HEK293 (cell line): ENCODE results near the gene EIF4B.

Experiments used
- AEBP2 ChIP-seq: fragments of 450-650 bp; formaldehyde crosslinking; IDR thresholded peaks from 2 replicates; pipeline ENCODE4 v1.5.1; 2016; ENCODE audit warnings: missing biosample characterization, missing genetic modification characterization, borderline replicate concordance
- PRDM1 ChIP-seq: fragments of 450-650 bp; formaldehyde crosslinking; IDR thresholded peaks from 2 replicates; pipeline ENCODE4; 2016; ENCODE audit warnings: missing biosample characterization, missing genetic modification characterization
- SETDB1 ChIP-seq: IDR thresholded peaks from one replicate; pipeline ENCODE4 v1.6.1; 2017; ENCODE audit warnings: mild to moderate bottlenecking, low read length, moderate library complexity, mixed read lengths; ENCODE audit not compliant: insufficient read length
- ZNF335 ChIP-seq: fragments of 450-650 bp; formaldehyde crosslinking; conservative IDR thresholded peaks from 2 replicates; pipeline ENCODE4 v1.5.1; 2016; ENCODE audit warnings: missing biosample characterization, missing genetic modification characterization
- ZNF830 ChIP-seq: fragments of 450-650 bp; IDR thresholded peaks from 2 replicates; pipeline ENCODE4 v1.5.0; 2018; ENCODE audit warnings: missing biosample characterization, missing genetic modification characterization, low read depth, mild to moderate bottlenecking, moderate library complexity
- TF ChIP-seq, protein P1 (sequence below): fragments of 450-650 bp; formaldehyde crosslinking; IDR thresholded peaks from 2 replicates; pipeline ENCODE4 v1.5.1; 2016; ENCODE audit warnings: missing biosample characterization, missing genetic modification characterization
- TF ChIP-seq, protein P2 (sequence below): fragments of 450-650 bp; formaldehyde crosslinking; IDR thresholded peaks from 2 replicates; pipeline ENCODE4 v1.5.1; 2016; ENCODE audit warnings: missing biosample characterization, missing genetic modification characterization, low read depth

GRCh38 chr12:53064613-53065436 is 58.6 kb downstream of the EIF4B start:
- TF ChIP-seq, protein P1, sequence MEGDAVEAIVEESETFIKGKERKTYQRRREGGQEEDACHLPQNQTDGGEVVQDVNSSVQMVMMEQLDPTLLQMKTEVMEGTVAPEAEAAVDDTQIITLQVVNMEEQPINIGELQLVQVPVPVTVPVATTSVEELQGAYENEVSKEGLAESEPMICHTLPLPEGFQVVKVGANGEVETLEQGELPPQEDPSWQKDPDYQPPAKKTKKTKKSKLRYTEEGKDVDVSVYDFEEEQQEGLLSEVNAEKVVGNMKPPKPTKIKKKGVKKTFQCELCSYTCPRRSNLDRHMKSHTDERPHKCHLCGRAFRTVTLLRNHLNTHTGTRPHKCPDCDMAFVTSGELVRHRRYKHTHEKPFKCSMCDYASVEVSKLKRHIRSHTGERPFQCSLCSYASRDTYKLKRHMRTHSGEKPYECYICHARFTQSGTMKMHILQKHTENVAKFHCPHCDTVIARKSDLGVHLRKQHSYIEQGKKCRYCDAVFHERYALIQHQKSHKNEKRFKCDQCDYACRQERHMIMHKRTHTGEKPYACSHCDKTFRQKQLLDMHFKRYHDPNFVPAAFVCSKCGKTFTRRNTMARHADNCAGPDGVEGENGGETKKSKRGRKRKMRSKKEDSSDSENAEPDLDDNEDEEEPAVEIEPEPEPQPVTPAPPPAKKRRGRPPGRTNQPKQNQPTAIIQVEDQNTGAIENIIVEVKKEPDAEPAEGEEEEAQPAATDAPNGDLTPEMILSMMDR = no peak
- TF ChIP-seq AEBP2 (tag by site-specific recombination) = no peak
- no peak for TF ChIP-seq PRDM1
- TF ChIP-seq ZNF335 (tag by site-specific recombination) = no peak
- no peak for TF ChIP-seq SETDB1
- TF ChIP-seq, protein P2, sequence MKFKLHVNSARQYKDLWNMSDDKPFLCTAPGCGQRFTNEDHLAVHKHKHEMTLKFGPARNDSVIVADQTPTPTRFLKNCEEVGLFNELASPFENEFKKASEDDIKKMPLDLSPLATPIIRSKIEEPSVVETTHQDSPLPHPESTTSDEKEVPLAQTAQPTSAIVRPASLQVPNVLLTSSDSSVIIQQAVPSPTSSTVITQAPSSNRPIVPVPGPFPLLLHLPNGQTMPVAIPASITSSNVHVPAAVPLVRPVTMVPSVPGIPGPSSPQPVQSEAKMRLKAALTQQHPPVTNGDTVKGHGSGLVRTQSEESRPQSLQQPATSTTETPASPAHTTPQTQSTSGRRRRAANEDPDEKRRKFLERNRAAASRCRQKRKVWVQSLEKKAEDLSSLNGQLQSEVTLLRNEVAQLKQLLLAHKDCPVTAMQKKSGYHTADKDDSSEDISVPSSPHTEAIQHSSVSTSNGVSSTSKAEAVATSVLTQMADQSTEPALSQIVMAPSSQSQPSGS (tag by site-specific recombination) = no peak
- no peak for TF ChIP-seq ZNF830 (tag by site-specific recombination)
